ENCODE data around the gene ARAP3. TPM values are rescaled to one million over a fixed set of nuclear protein-coding genes. Genes with fewer than 3 reads are reported as not detected.

ARAP3 gene
- polyA plus RNA-seq, 1 donor (not counting 4 experiments of a cell fraction or from before 2014, with no cell fraction given): 1.3 TPM

DNA sequence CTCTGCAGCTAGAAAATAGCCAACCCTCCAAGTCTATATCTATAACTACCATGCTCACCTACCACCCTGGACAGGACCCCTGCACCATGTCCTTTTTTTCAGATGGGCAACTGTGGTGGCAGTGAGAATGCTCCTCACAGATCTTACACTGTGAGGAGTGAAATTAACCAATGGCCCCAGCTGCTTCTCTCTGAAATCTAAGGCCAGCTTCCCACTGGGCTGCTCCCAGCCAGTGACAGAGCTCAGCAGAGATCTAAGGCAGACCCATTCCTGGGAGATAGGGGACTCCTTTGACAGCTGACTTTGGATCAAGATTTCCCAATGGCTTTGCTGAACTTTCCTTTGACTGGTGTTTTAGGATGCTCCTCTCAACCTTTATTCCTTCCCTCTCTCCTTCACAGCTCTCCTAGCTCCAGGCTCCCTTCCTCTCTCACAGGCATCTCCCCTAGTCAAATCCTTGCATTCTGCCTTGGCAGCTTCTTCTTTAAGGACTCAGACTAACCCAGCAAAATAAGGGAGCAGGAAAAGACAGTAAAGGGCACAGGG lies 1.6 kb upstream of the ARAP3 start:
- DNase-seq (ENCODE audit: low read depth, low spot score) (no peak), FAIRE-seq (no peak)
- Histone ChIP-seq H3K9ac (ENCODE audit: control insufficient read depth, extremely low read depth, insufficient read depth, low read length) (no peak overlapping the region), H2AFZ (ENCODE audit: control insufficient read depth, low read length) (no peak overlapping the region), H3K4me1 (ENCODE audit: control insufficient read depth, extremely low read depth, insufficient read depth, low read length) (peaks cover 19% of the 10 kb centered on the region), H3K9me1 (ENCODE audit: control insufficient read depth, extremely low read depth, insufficient read depth, low read length) (no peaks in the 10 kb centered on the region), H3K79me2 (ENCODE audit: control insufficient read depth, insufficient read depth, low read length) (no peaks in the 10 kb centered on the region), H4K20me1 (ENCODE audit: control insufficient read depth, extremely low read depth, insufficient read depth, low read length) (no peaks in the 10 kb centered on the region), H3K9me3 (ENCODE audit: control insufficient read depth, low read depth, low read length) (no peaks in the 10 kb centered on the region), H3K36me3 (ENCODE audit: control insufficient read depth in 2 of 2, extremely low read depth in 1 of 2, insufficient read depth in 2 of 2, low read length in 2 of 2) (no peaks in the 10 kb centered on the region), H3K4me3 (ENCODE audit: control insufficient read depth in 2 of 3, extremely low read depth in 1 of 3, insufficient read depth in 2 of 3, low read depth in 1 of 3, low read length in 3 of 3) (no peak overlapping the region), H3K4me2 (ENCODE audit: control insufficient read depth, extremely low read depth, insufficient read depth, low read depth, low read length) (no peak overlapping the region), H3K27me3 (ENCODE audit: control insufficient read depth, extremely low read depth, insufficient read depth, low read length) (no peaks in the 10 kb centered on the region), H3K27ac (ENCODE audit: control insufficient read depth, insufficient read depth, low read length) (no peak overlapping the region)
- dilution Hi-C loops (cut with MboI; ENCODE audit: extremely low pct_ligation_motif_present, low sequenced_read_pairs): no loop called here
- no peak for TF ChIP-seq EZH2 (IDR thresholded peaks at IDR 0.05; ENCODE audit: low read length)
- TF ChIP-seq, protein P1, sequence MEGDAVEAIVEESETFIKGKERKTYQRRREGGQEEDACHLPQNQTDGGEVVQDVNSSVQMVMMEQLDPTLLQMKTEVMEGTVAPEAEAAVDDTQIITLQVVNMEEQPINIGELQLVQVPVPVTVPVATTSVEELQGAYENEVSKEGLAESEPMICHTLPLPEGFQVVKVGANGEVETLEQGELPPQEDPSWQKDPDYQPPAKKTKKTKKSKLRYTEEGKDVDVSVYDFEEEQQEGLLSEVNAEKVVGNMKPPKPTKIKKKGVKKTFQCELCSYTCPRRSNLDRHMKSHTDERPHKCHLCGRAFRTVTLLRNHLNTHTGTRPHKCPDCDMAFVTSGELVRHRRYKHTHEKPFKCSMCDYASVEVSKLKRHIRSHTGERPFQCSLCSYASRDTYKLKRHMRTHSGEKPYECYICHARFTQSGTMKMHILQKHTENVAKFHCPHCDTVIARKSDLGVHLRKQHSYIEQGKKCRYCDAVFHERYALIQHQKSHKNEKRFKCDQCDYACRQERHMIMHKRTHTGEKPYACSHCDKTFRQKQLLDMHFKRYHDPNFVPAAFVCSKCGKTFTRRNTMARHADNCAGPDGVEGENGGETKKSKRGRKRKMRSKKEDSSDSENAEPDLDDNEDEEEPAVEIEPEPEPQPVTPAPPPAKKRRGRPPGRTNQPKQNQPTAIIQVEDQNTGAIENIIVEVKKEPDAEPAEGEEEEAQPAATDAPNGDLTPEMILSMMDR (optimal IDR thresholded peaks at IDR 0.05 in 1 of 3, IDR thresholded peaks at IDR 0.05 in 1 of 3, conservative IDR thresholded peaks at IDR 0.05 in 1 of 3; ENCODE audit: extremely low read depth in 1 of 3, insufficient read depth in 2 of 3, low read length in 3 of 3): no peak

DNA sequence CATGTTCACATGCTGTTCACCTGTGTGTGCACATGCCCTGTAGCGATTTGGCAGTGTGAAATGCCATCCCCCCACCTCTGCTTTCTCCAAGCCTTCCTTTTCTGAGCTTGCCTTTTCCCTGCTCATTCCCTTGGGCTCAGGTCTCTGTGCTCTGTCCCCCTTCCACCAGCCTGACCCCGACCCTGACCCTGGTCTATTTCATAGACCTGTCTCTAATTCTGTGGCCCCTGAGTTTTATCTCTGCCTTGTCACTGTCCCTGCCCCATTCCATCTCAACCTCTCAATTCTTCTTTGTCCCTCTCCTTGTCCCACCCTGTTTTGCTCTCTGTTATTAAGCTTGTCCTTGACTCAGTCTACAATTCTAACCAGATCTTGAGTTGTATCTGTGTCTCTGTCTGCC lies 735 bp downstream of the ARAP3 start:
- Histone ChIP-seq H3K4me1 (ENCODE audit: control insufficient read depth, extremely low read depth, insufficient read depth, low read length) (peaks cover 19% of the 10 kb centered on the region), H3K27me3 (ENCODE audit: control insufficient read depth, extremely low read depth, insufficient read depth, low read length) (no peaks in the 10 kb centered on the region), H3K36me3 (ENCODE audit: control insufficient read depth in 2 of 2, extremely low read depth in 1 of 2, insufficient read depth in 2 of 2, low read length in 2 of 2) (no peaks in the 10 kb centered on the region), H3K79me2 (ENCODE audit: control insufficient read depth, insufficient read depth, low read length) (no peaks in the 10 kb centered on the region), H2AFZ (ENCODE audit: control insufficient read depth, low read length) (peak overlapping the region; percentile 55), H3K9me1 (ENCODE audit: control insufficient read depth, extremely low read depth, insufficient read depth, low read length) (no peaks in the 10 kb centered on the region), H4K20me1 (ENCODE audit: control insufficient read depth, extremely low read depth, insufficient read depth, low read length) (no peaks in the 10 kb centered on the region), H3K4me3 (ENCODE audit: control insufficient read depth in 2 of 3, extremely low read depth in 1 of 3, insufficient read depth in 2 of 3, low read depth in 1 of 3, low read length in 3 of 3) (peak overlapping the region in 2 of 3 experiments; percentile 31 to 33), H3K4me2 (ENCODE audit: control insufficient read depth, extremely low read depth, insufficient read depth, low read depth, low read length) (peak overlapping the region; percentile 72), H3K9me3 (ENCODE audit: control insufficient read depth, low read depth, low read length) (no peaks in the 10 kb centered on the region), H3K9ac (ENCODE audit: control insufficient read depth, extremely low read depth, insufficient read depth, low read length) (peak overlapping the region; percentile 66), H3K27ac (ENCODE audit: control insufficient read depth, insufficient read depth, low read length) (peak overlapping the region; percentile 51)
- DNase-seq (ENCODE audit: low read depth, low spot score): no peak
- dilution Hi-C loops (cut with MboI; ENCODE audit: extremely low pct_ligation_motif_present, low sequenced_read_pairs): no loop called here
- no peak for FAIRE-seq
- TF ChIP-seq, protein P1 (optimal IDR thresholded peaks at IDR 0.05 in 1 of 3, IDR thresholded peaks at IDR 0.05 in 1 of 3, conservative IDR thresholded peaks at IDR 0.05 in 1 of 3; ENCODE audit: extremely low read depth in 1 of 3, insufficient read depth in 2 of 3, low read length in 3 of 3): no peak
- TF ChIP-seq EZH2 (IDR thresholded peaks at IDR 0.05; ENCODE audit: low read length): no peak

All from keratinocyte (primary cell).